Body of pancreas (tissue), 4 donors: Measurements from ENCODE around the gene PRRC2C. TPM values are rescaled to one million over a fixed set of nuclear protein-coding genes. Genes with fewer than 3 reads are reported as not detected.

Experiments
- ATAC-seq: fragments of 150-250 bp; one replicate; pipeline ENCODE4 v1.9.1; 2016
- DNase-seq, 4 donors: peaks; one replicate each; pipeline ENCODE4 v3.0.0-alpha.2; 2019
- H3K27ac ChIP-seq, 4 donors: fragments of 200-600 bp; sonication (generic); 1 replicate in 3 of 4; 2 replicates in 1 of 4; pipeline versions ENCODE4 v1.5.1 to v1.6.1; 2016 to 2019; ENCODE audit warnings: mild to moderate bottlenecking in 1 of 4, mixed read lengths in 1 of 4, moderate library complexity in 1 of 4
- H3K27me3 ChIP-seq, 2 donors: fragments of 200-600 bp; sonication (generic); one replicate each; pipeline ENCODE4 v1.6.0; 2016; ENCODE audit warnings: mild to moderate bottlenecking in 1 of 2
- H3K36me3 ChIP-seq, 2 donors: fragments of 200-600 bp; sonication (generic); replicated peaks in 1 of 2; 2 replicates each; pipeline ENCODE4 v1.5.1; 2016; ENCODE audit warnings: low read depth in 2 of 2; ENCODE audit not compliant: insufficient read depth in 1 of 2
- H3K4me1 ChIP-seq: fragments of 200-600 bp; sonication (generic); one replicate; pipeline ENCODE4 v1.6.0; 2016
- H3K4me3 ChIP-seq, 2 donors: fragments of 200-600 bp; sonication (generic); 1 replicate in 1 of 2; 2 replicates in 1 of 2; pipeline ENCODE4 v1.5.1; 2016 to 2019
- H3K9me3 ChIP-seq, 3 donors: fragments of 200-600 bp; sonication (generic); 1 replicate in 2 of 3; 2 replicates in 1 of 3; pipeline ENCODE4 v1.5.1; 2016
- POLR2A ChIP-seq, 3 donors: fragments of 450-650 bp; IDR thresholded peaks; one replicate each; pipeline ENCODE4 v1.6.1; 2016; ENCODE audit warnings: antibody characterized with exemption in 3 of 3, mild to moderate bottlenecking in 2 of 3
- WGBS, 2 donors: methylation state at CpG; one replicate each; pipeline ENCODE4 v1.1.5; 2017; 5-methylcytosine and 5-hydroxymethylcytosine counted together
- intact Hi-C: fragments of 100-400 bp; cut with DNase I; formaldehyde crosslinking; loops from one replicate; pipeline ENCODE4 v1.15.1; 2023
- total RNA-seq, 2 donors: library from RNA; depleted of rRNA; stranded (reverse); fragments of >200 nt; gene quantifications; one replicate each; pipeline ENCODE4 v1.1.0, GENCODE V29; 2016
- TF ChIP-seq, protein P1 (sequence below), 7 experiments: fragments of 450-650 bp in 4 of 7; fragments of 200-600 bp in 3 of 7; sonication (generic) in 3 of 7; IDR thresholded peaks; one replicate each; pipeline ENCODE4 v1.5.1; 2016 to 2019; ENCODE audit warnings: antibody characterized with exemption in 7 of 7

Gene PRRC2C
- total RNA-seq, 2 donors from 2014 or later, result 40.2 to 53.1 TPM

DNA sequence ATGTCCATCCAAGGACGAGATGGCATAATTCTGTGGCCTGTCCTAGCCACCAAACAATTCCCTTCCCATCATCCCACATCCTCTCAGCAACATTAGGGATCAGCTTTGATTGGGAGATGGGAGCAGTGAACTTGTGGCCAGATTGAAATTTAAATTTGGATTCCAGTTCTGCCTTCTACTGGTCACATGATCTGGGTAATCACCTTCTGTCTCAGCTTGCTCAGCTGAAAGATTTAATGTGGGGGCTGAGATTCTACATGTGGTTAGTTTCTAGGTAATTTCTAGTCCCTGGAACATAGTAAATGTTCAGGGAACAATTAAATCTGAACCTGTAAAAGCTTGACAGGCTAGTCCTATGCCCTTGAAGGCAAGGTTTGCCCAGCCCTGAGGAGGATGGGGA, 139.9 kb downstream of the PRRC2C start:
- TF ChIP-seq POLR2A (IDR thresholded peaks at IDR 0.05), result no peak
- TF ChIP-seq, protein P1, sequence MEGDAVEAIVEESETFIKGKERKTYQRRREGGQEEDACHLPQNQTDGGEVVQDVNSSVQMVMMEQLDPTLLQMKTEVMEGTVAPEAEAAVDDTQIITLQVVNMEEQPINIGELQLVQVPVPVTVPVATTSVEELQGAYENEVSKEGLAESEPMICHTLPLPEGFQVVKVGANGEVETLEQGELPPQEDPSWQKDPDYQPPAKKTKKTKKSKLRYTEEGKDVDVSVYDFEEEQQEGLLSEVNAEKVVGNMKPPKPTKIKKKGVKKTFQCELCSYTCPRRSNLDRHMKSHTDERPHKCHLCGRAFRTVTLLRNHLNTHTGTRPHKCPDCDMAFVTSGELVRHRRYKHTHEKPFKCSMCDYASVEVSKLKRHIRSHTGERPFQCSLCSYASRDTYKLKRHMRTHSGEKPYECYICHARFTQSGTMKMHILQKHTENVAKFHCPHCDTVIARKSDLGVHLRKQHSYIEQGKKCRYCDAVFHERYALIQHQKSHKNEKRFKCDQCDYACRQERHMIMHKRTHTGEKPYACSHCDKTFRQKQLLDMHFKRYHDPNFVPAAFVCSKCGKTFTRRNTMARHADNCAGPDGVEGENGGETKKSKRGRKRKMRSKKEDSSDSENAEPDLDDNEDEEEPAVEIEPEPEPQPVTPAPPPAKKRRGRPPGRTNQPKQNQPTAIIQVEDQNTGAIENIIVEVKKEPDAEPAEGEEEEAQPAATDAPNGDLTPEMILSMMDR (IDR thresholded peaks at IDR 0.05), result no peak
- no peaks in the 10 kb centered on the region for H3K9me3 ChIP-seq
- no peak overlapping the region for H3K4me3 ChIP-seq
- H3K4me1 ChIP-seq, result no peaks in the 10 kb centered on the region
- WGBS, 2 donors, result 77 to 79% methylated on average over 1 of the region's 1 CpG
- H3K27me3 ChIP-seq, result no peaks in the 10 kb centered on the region
- no peak for ATAC-seq
- intact Hi-C loops, result no loop called here
- DNase-seq, result no peak
- H3K36me3 ChIP-seq, result no peaks in the 10 kb centered on the region
- H3K27ac ChIP-seq, result no peak overlapping the region

DNA sequence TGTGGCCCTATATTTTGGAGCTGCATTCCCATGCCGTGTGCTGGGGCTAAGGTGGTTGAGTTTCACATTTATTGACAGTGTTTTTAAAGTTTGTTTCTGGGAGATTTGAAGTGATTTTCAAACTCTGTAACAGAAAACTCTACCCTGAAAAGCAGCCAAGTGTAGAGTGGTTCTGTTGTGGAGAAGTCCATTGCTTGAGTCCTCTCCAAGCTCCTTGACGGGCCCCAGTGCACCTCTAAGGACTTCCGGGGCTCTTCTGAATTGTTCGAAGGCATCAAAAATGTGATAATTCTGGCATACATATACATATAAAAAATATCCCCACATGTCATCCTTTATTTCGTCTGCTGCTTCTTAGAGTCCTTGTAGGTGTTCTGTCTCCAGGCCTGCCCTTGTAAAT, 141.7 kb downstream of the PRRC2C start:
- WGBS, 2 donors, result 81 to 85% methylated on average over 5 of the region's 5 CpGs
- ATAC-seq, result no peak
- intact Hi-C loops, result no loop called here
- H3K36me3 ChIP-seq, result no peaks in the 10 kb centered on the region
- no peaks in the 10 kb centered on the region for H3K9me3 ChIP-seq
- H3K4me3 ChIP-seq, result no peak overlapping the region
- H3K27me3 ChIP-seq, result no peaks in the 10 kb centered on the region
- H3K27ac ChIP-seq, result no peak overlapping the region
- TF ChIP-seq, protein P1 (IDR thresholded peaks at IDR 0.05), result no peak
- no peak for TF ChIP-seq POLR2A (IDR thresholded peaks at IDR 0.05)
- H3K4me1 ChIP-seq, result no peaks in the 10 kb centered on the region
- DNase-seq, result no peak

DNA sequence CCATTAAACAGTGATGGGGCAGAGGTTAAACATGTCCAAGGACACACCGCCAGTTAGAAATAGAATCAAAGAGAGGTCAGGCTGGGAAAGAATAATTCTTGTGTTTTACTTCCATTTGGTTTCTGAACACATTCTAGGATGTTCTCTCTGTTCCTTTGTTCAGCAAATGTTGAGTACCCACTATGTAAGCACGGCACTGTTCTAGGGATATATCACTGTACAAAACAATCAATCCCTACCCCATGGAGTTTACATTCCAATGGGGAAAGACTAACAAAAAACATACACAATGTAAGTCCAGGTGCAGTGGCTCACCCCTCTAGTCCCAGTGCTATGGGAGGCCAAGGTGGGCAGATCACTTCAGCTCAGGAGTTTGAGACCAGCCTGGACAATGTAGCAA, 142.9 kb downstream of the PRRC2C start:
- intact Hi-C loops, result no loop called here
- TF ChIP-seq POLR2A (IDR thresholded peaks at IDR 0.05), result no peak
- TF ChIP-seq, protein P1 (IDR thresholded peaks at IDR 0.05), result no peak
- WGBS, 2 donors, result 76 to 86% methylated on average over 2 of the region's 2 CpGs

DNA sequence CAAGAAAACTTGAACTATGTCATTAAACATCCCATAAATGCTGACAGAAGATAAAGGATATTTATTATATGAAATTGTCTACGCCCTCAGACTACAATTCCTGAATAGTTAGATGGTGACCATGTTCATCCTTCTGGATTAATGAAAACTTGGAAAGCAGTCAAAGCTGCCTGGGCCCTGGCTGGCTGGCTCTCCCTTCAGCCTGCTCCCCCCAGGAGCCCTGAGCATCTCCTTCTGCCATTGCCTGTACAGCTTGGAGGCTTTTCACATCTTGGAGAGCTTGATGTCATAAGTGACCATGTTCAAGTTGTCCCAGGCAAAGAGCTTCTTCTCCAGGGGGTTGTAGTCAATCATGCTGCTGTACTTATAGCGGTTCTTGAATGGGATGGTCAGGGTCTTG, 150.3 kb downstream of the PRRC2C start:
- ATAC-seq, result no peak
- no peaks in the 10 kb centered on the region for H3K9me3 ChIP-seq

More for the DNA sequence above, 142.9 kb downstream of the PRRC2C start:
- DNase-seq (no peak), ATAC-seq (no peak)
- no peak overlapping the region for H3K4me3 ChIP-seq
- H3K9me3 ChIP-seq, result no peaks in the 10 kb centered on the region
- no peaks in the 10 kb centered on the region for H3K36me3 ChIP-seq
- no peaks in the 10 kb centered on the region for H3K4me1 ChIP-seq
- no peak overlapping the region for H3K27ac ChIP-seq
- H3K27me3 ChIP-seq, result no peaks in the 10 kb centered on the region

DNA sequence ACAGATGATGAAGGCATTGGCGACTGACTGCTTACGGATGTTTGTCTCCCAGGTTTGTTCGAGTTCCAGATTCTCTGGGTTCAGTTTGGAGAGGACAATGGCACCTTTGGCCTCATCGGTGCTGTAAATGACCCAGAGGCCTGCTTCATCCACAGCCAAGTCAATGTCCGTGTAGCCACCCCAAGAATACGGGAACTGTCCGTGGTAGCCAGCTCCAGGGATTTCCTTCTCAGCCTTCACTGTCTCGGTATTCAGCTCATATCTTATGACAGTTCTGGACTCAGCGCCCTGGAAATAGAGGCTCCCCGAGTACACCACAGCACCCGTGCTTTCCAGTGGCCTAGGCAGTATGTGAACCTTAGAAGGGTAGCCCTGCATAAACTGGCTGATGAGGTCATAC, 150.8 kb downstream of the PRRC2C start:
- Histone ChIP-seq H3K9me3 (no peaks in the 10 kb centered on the region), H3K27ac (no peak overlapping the region), H3K36me3 (no peaks in the 10 kb centered on the region), H3K4me1 (no peaks in the 10 kb centered on the region), H3K27me3 (no peaks in the 10 kb centered on the region), H3K4me3 (no peak overlapping the region)
- intact Hi-C loops, result no loop called here
- 74 to 93% methylated on average over 2 to 11 of the region's 11 CpGs for WGBS, 2 donors
- ATAC-seq (no peak), DNase-seq (no peak)
- TF ChIP-seq POLR2A (IDR thresholded peaks at IDR 0.05), result no peak
- TF ChIP-seq, protein P1 (IDR thresholded peaks at IDR 0.05), result no peak

More for the DNA sequence above, 150.3 kb downstream of the PRRC2C start:
- Histone ChIP-seq H3K27ac (no peak overlapping the region), H3K4me3 (no peak overlapping the region), H3K36me3 (no peaks in the 10 kb centered on the region), H3K27me3 (no peaks in the 10 kb centered on the region), H3K4me1 (no peaks in the 10 kb centered on the region)
- DNase-seq, result no peak
- TF ChIP-seq, protein P1 (IDR thresholded peaks at IDR 0.05), result no peak
- TF ChIP-seq POLR2A (IDR thresholded peaks at IDR 0.05), result no peak
- WGBS, 2 donors, result 76 to 82% methylated on average over 1 to 2 of the region's 2 CpGs
- intact Hi-C loops, result no loop called here
